Right lobe of liver (tissue), 4 donors: ENCODE measurements around the gene LRRC45.

ENCODE experiments used
- CTCF ChIP-seq, 4 donors: fragments of 200-600 bp in 3 of 4; fragments of 450-650 bp in 1 of 4; IDR thresholded peaks; one replicate each; pipeline versions ENCODE4 v1.5.1 to v1.8.0; 2016 to 2022; ENCODE audit warnings: antibody characterized with exemption in 4 of 4, mild to moderate bottlenecking in 2 of 4
- POLR2A ChIP-seq: fragments of 450-650 bp; IDR thresholded peaks from one replicate; pipeline ENCODE4 v1.6.1; 2017; ENCODE audit warnings: antibody characterized with exemption, mild to moderate bottlenecking
- donor health status: DM: no; HTN: no; CAD: no.
- donor health status: DM: no; HTN: no; CAD: no.
- donor health status: DM: no; HTN: yes; CAD: no.

- TF ChIP-seq CTCF (IDR thresholded peaks at IDR 0.05) (no peak), POLR2A (no peak)
These were observed 10.4 kb downstream of the LRRC45 start for GRCh38 chr17:82033359-82034085.
